SJSA1 (cell line): ENCODE measurements around the gene NPIPB12. TPM values are rescaled to one million over a fixed set of nuclear protein-coding genes. Genes with fewer than 3 reads are reported as not detected.
"Not testable (repeated sequence)": the region's sequence is repeated elsewhere in the genome, so short reads cannot be mapped to it uniquely, and the experiment has no call there.

Experiments used
- DNase-seq, 2 experiments: peaks; one replicate each; pipeline ENCODE4 v3.0.0-alpha.2; 2015 to 2020; ENCODE audit warnings: low spot score in 2 of 2, low read depth in 1 of 2
- H3K27ac ChIP-seq: fragments of 250-450 bp; sonication (Bioruptor Pico); 2 replicates; pipeline ENCODE4 v1.5.1; 2020; ENCODE audit warnings: mild to moderate bottlenecking, moderate library complexity
- H3K27me3 ChIP-seq: fragments of 250-450 bp; sonication (Bioruptor Pico); replicated peaks from 2 replicates; pipeline ENCODE4 v1.5.1; 2020; ENCODE audit warnings: mild to moderate bottlenecking, moderate library complexity
- H3K36me3 ChIP-seq: fragments of 250-450 bp; sonication (Bioruptor Pico); 2 replicates; pipeline ENCODE4 v1.5.1; 2020; ENCODE audit warnings: mild to moderate bottlenecking
- H3K4me1 ChIP-seq: fragments of 250-450 bp; sonication (Bioruptor Pico); replicated peaks from 2 replicates; pipeline ENCODE4 v1.6.1; 2021; ENCODE audit warnings: mild to moderate bottlenecking
- H3K4me3 ChIP-seq: fragments of 250-450 bp; sonication (Bioruptor Pico); 2 replicates; pipeline ENCODE4 v1.5.1; 2020; ENCODE audit warnings: mild to moderate bottlenecking
- H3K9me3 ChIP-seq: fragments of 250-450 bp; sonication (Bioruptor Pico); replicated peaks from 2 replicates; pipeline ENCODE4 v1.5.1; 2020; ENCODE audit warnings: mild to moderate bottlenecking
- total RNA-seq: library from RNA; depleted of rRNA; stranded (reverse); fragments of >200 nt; shearing (Covaris generic); gene quantifications from 2 replicates; pipeline ENCODE4 v1.2.3, GENCODE V29; 2014; rRNA removed

NPIPB12 gene
- total RNA-seq, 1 experiment from 2014 or later: 2.8 TPM

- H3K36me3 ChIP-seq, DNase-seq, H3K9me3 ChIP-seq, H3K4me3 ChIP-seq, H3K27me3 ChIP-seq, H3K27ac ChIP-seq, H3K4me1 ChIP-seq: not testable (repeated sequence)
Measured at GRCh38 chr16:29453754-29454153, 52.5 kb downstream of the NPIPB12 start.

Other genes starting within 250 kb of the NPIPB12 start
- gene NPIPB11, start 99.7 kb downstream of the NPIPB12 start, total RNA-seq: 0.05 TPM in 1 of 2 replicates, not detected in the other
- 18.9 and 31.9 TPM in 2 replicates for gene BOLA2, start 52.1 kb downstream of the NPIPB12 start, total RNA-seq
- gene SLX1B, start 51.9 kb downstream of the NPIPB12 start, total RNA-seq: 20.5 and 31.8 TPM in 2 replicates
- 0.58 and 3.6 TPM in 2 replicates for gene SULT1A4, start 46.5 kb downstream of the NPIPB12 start, total RNA-seq
- gene SPN, start 156.8 kb upstream of the NPIPB12 start, total RNA-seq: not detected in 2 replicates
- 0.13 and 1.9 TPM in 2 replicates for gene QPRT, start 172.8 kb upstream of the NPIPB12 start, total RNA-seq
- not detected in 2 replicates for gene C16orf54, start 239.6 kb upstream of the NPIPB12 start, total RNA-seq